Measurements from ENCODE around the gene NOL4L.

NOL4L gene

GRCh38 chr20:32574296-32575226, 10.6 kb downstream of the NOL4L start:
- DNase-seq: no peak

GRCh38 chr20:32573167-32573851, 11.8 kb downstream of the NOL4L start:
- no peak for DNase-seq

DNA sequence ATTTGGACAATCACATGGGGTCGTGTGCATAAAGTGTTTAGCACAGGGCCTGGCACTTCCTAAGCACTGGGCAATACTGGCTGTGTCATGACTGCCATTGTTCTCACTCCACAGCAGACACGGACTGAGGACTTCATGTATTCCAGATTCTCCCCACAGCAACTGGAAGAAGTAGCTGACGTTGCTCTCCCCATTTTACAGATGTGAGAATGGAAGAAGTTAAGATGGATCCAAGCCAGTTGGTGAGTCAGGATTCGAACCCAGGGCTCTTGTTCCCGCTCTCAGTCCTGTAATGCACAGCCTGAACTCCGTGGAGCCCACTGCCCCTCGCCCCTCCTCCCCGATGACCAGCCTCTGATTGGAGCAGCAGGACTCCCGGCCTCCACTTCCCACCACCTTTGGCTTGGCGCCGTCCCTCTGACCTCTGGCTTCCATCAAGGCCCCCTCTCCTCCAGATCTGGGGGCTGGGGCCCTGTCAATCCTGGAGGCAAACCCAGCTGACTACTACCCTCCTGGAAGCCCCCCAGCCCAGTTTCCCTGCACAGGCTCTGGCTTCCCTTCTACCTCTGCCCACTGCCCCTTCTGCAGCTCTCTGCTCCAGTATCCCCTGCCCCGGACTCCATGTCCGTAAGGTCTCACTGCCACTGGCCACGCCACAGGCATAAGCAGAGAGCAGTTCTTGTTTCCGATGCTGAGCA, 12.7 kb downstream of the NOL4L start:
- no peak for DNase-seq

GRCh38 chr20:32571566-32571965, 13.6 kb downstream of the NOL4L start:
- no peak for DNase-seq

DNA sequence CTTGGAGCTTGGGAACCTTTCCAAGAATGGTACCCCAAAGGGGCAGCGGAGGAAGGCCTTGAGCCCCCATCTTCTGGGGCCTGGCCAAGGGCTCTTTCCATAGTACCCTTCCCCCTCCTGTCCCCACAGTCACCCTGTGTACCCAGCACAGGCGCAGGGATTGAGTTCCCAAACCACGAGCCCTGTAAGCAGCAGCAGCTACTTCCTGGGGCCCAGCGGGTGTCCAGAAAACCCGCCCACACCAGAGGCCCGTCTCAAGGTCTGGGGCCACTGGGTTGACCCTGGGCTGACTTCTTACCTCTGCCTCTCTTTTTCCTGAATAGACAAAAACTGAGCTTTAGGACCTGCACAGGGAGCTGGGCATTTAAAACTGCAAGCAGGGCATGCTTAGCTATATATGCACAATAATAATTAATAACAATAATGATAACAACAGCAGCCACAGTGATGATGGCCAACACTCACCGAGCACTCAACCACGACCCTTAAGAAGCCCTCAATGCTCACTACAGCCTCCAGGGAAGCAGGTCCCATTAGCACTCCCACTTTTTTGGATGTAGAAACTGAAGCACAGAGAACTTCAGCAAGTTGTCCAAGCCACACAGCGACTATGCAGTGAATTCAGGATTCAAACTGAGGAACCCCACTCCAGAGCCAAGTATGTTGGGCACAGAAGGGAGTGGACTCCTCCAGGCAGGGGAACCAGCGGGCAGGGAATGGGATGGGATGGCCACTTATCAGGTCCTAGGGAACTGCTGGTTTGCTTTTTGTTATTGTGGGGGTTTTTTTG, 14.5 kb downstream of the NOL4L start:
- no peak for DNase-seq

- DNase-seq: no peak
These were observed 15.5 kb downstream of the NOL4L start for GRCh38 chr20:32569380-32570305.

DNA sequence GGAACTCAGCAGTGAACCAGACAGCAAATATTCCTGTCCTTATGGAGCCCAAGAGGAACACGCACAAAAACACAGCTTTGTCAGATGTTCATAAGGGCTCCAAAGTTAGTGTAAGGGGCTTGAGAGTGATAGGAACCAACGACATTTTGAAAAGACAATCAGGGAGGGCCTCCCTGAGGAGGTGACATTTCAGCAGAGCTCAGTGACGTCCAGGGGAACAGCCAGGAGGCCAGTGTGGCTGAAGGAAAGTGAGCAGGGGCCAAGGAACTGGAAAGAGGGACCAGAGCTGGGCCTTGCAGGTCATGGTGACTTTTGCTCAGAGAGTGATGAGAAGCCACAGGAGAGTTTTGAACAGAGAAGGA, 16.1 kb downstream of the NOL4L start:
- DNase-seq: no peak

DNA sequence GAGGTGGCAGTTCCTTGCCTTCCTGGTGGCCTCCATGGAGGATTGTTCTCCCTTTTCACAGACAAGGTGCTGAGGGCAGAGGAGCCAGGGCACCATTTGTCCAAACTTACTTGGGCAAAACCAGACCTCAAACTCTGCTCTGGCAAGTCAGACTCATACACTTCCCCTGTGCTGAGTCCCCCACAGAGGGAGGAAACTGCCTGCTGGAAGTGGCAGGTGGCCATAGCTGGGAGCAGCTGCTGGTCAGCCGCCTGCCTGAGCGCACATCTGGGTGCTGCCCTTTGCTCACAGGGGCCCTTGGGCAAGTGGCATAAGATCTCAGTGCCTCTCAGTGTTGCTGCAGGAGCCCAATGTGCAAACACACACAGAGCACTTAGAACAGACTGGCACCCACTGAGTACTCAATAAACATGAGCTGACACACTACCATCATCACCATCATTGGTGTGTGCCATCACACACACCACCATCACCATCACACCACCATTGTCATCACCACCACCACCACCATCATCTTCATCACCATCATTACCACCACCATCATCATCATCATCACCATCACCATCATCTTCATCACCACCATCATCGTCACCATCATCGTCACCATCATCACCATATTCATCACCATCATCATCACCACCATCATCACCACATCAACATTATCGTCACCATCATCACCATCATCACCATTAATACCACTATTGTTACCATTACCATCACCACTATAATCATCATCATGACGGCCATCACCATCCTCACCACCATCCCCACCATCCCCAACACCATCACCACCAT, 17.6 kb downstream of the NOL4L start:
- DNase-seq: no peak

- no peak for DNase-seq
These were observed 18.5 kb downstream of the NOL4L start for GRCh38 chr20:32566379-32567374.

GRCh38 chr20:32565735-32566032, 19.4 kb downstream of the NOL4L start:
- DNase-seq: no peak

- DNase-seq: no peak
These were observed 20.0 kb downstream of the NOL4L start for GRCh38 chr20:32564921-32565734.

DNA sequence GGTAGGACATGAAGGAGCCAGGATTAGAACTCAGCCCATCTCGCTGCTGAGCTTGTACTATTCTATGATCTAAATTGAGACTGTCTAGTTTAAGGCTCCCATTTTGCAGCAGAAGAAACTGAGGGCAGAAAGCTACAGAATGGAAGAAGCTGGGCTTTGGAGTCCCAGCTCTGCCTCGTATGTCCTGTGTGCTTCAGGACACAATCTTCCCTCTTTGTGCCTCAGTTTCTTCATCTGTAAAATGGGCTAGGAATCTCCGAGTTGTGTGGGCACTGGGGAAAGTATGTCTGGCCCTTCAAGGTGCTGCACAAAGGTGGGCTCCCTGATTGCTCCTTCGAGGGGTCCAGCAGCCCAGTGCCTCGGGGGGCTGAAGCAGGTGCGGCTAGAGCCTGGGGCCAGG, 20.7 kb downstream of the NOL4L start:
- DNase-seq: no peak

GRCh38 chr20:32563311-32564272, 21.5 kb downstream of the NOL4L start:
- no peak for DNase-seq

GRCh38 chr20:32562495-32562911, 22.6 kb downstream of the NOL4L start:
- DNase-seq: no peak

DNA sequence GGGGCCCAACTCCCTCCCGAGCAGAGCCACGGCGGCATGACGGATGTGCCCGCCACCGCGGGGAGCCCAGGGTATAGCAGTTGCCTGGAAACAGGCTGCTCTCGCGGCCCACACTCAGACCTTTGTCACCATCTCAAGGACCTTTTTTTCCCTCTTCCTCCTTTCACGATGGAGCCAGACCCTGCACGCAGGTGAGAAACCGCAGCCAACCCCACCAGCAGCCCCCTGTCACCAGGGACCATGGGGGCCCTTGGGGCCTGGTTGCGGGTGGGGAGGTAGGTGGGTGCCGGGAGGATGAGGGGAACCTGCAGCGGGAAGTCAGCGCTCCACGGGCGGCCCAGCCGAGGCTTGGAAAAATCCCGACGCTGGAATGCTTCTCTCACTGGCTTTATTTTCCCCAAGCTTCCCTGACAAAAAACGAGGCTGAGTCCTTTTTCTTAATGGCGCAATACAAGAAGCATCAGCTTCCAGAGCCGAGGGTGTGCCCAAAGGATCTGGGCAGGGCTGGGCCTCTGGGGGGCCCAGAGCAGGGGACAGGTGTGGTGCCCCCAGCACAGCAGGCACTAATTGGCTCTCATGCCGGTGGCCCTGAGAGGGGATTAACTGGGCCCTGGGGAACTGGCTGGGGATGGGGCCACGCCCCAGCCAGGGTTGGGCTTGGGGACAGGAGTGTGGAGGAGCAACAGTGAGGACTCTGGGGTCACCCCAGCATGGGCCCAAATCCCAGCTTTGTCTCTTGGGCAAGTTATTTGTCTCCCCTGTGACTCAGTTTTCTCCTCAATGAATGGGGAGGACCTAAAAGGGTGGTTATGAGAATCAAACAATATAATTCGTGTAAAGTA, 23.9 kb downstream of the NOL4L start:
- DNase-seq: no peak

DNA sequence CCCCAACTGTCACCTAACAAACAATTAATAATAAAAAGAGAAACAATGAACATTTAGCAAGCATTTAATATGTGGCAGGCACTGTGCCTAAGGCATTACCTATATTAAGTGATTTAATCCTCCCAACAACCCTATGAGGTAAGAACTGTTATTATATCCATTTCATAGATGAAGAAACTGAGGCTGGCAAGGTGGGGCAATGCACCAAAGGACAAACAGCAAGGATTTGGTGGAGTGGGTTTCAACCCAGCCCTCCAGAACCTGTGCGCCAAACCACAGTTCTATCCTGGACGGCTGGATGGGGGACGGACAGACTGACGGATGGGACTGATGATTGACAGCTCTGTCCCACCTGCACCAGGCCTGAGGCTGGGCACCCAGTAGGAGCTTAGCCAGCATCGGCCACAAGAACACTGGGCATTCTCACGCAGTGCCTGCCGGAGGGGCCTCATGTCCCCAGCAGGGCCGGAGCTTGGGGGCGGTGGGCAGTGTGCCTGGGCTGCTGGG, 24.6 kb downstream of the NOL4L start:
- DNase-seq: no peak

Measured in 8988T (cell line).